NOMO-1 treated with dmso at 0.1 percent for 144 hours (cell line): ENCODE measurements around the gene SRSF9.

Source experiments
- DNase-seq: peaks from one replicate; lab custom pipeline; 2025; ENCODE audit not compliant: unreplicated experiment; lab: John Stamatoyannopoulos, UW

SRSF9 gene

DNA sequence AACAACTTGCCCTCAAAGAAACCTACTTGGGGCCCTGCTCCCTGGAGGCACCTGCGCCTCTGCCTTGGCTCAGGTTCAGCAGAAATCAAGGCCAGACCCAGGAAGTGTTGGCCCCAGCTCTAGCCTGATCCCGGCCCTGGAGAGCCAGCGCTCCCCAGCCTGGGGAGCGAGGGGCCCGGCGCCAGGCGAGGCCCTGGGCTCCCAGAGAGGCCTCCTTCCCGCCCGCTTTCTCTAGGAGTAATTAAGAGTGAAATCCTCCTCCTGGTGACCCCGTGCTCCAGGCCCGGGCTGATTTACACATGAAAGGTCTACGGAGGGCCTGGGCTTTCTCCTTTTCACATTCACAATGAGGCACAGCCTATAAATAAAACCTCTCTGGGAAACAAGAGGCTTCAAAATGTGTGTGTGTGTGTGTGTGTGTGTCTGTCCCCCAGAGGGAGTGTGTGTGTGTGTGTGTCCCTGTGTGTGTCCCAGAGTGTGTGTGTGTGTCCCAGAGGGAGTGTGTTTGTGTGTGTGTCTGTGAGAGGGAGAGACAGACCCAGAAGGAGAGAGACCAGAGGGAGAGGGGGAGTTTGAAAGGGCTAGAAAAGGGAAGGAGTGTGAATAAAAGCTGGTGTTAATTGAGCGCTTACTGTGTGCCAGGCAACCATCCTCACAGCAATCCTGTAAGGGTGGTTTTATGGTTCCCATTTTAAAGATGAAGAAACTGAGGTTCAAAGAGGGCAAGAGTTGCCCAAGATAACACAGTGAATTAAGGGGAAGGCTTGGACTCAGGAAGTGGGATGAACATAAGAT, 55.5 kb downstream of the SRSF9 start:
- DNase-seq: no peak

DNA sequence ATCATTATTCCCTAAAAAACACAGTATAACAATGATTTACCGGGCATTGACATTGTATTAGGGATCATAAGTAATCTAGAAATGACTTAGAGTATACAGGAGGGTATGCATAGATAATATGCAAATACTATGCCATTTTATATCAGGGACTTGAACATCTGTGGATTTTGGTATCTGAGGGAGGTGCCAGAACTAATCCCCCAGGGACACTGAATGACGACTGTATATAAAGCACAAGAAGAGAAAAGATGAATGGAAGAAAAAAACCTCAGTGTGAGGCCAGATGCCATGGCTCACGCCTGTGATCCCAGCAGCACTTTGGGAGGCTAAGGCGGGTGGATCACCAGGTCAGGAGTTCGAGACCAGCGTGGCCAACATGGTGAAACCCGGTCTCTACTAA, 57.1 kb downstream of the SRSF9 start:
- no peak for DNase-seq
